PC-9 (cell line): ENCODE results near the gene HSD17B8.

ENCODE experiments used
- EZH2 ChIP-seq: fragments of 200-600 bp; sonication (generic); IDR thresholded peaks from 2 replicates; pipeline ENCODE4 v1.8.0; 2017; ENCODE audit warnings: antibody characterized with exemption, low read depth
- TF ChIP-seq, protein P1 (sequence below): fragments of 200-600 bp; sonication (generic); conservative IDR thresholded peaks from 2 replicates; pipeline ENCODE4 v1.6.1; 2017; ENCODE audit warnings: mixed run types, antibody characterized with exemption, mild to moderate bottlenecking, moderate library complexity

DNA sequence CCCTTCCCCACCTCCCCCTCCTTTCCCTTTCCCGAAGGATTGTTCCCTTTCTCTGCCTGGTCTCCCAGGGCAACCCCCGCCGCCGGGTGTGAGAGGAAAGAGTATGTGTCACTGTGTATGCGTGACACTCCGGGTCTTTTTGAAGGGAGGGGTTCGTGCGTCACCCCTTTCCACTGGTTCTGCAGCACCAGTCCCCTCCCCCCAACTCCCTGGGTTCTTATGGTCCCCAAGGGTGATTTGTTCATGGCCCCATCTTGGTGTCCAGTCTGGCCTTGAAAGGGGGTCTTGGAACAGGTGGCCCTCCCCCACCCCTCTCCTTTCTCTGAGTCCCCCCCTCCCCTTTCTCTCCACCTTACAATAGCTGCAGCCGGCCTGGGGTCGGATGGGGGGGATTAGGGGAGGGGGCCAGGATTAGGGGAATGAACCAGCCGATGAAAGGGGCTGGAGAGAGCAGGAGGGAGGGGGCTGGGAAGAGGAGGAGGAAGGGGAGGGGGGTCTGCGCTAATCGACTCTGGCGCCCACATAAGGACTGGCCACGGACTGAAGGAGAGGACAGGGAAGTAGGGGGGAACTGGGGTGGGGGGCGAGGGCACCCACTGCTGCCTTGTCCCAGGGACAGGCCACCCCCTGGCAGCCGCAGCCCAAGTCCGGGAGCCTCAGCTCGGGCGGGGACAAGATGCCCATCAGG, 2.6 kb downstream of the HSD17B8 start:
- TF ChIP-seq, protein P1, sequence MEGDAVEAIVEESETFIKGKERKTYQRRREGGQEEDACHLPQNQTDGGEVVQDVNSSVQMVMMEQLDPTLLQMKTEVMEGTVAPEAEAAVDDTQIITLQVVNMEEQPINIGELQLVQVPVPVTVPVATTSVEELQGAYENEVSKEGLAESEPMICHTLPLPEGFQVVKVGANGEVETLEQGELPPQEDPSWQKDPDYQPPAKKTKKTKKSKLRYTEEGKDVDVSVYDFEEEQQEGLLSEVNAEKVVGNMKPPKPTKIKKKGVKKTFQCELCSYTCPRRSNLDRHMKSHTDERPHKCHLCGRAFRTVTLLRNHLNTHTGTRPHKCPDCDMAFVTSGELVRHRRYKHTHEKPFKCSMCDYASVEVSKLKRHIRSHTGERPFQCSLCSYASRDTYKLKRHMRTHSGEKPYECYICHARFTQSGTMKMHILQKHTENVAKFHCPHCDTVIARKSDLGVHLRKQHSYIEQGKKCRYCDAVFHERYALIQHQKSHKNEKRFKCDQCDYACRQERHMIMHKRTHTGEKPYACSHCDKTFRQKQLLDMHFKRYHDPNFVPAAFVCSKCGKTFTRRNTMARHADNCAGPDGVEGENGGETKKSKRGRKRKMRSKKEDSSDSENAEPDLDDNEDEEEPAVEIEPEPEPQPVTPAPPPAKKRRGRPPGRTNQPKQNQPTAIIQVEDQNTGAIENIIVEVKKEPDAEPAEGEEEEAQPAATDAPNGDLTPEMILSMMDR = no peak
- no peak for TF ChIP-seq EZH2
